ENCODE measurements around the gene RERE.
A peak's percentile ranks its signal among the peaks of the same experiment; 100 is the strongest.

The RERE gene

DNA sequence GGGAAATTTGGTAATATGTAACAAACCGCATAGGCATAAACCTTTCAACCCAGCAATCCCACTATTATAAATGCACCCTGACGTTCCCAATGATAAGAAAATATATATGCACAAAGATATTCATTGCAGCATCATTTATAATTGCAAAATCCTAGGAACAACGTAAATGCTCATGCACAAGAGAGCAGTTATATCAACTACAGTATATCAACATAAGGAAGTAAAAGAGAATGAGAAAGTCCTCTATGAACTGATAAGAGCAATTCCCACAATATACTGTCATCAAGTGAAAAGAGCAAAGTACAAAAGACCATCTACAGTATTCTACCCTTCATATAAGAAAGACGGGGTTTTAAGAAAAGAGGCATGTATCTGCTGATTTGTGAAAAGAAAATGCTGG lies 269.6 kb downstream of the RERE start:
- DNase-seq (ENCODE audit: low read depth, low spot score), result no peak

DNA sequence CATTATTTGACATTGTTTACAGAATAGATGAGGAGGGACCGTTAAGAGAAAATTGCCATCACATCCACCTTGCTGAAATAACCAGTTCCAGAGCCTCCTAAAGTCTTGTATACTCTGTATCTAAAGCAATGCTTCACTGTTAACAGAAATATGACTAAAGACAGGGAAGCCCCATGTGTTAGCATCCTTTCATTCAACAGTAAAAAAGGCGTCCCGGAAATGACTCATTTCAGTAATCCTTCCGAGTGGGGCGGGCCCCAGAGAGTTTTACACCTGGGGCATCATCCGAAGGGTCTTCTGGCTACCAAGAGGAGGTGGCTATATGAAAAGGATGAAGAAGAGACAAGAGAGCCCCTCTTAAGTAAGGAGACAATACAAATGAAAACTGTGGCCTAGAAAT lies 272.4 kb downstream of the RERE start:
- no peak for DNase-seq (ENCODE audit: low read depth, low spot score)

DNA sequence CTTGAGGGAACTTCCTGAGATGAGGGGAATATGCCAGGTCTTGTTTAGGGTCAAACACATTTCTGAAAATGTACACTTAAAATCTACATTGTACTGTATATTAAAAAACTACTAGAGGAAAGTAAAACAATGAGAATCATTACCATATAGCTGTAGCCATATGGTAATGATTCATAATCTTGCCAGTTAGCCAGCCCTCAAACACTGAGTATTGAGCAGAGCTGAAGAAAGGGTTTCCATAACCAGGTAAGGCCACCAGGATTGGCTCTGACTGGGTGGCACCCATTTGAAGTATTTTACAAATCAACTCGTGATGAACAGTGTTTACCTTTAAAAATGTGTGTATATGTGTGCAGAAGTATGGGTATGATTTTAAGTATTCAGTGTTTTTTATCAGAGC lies 272.8 kb downstream of the RERE start:
- no peak for DNase-seq (ENCODE audit: low read depth, low spot score)

DNA sequence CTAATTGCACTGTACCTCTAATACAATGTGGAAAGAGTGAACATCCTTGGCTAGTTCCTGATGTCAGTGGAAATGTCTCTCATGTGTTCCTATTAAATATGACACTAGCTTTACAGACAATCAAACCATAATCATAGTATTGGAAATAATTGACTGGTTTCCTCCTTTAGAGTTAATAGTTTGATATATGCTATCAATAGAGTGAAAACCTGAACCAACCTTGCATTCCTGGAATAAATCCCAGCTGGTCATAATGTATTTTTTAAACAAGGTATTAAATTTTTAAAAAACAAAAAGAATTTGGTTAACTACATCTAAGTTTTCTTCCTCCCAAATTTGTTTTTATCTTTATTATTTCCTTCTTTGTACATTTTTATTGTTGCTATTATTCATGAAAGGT lies 273.5 kb downstream of the RERE start:
- DNase-seq (ENCODE audit: low read depth, low spot score), result no peak

DNA sequence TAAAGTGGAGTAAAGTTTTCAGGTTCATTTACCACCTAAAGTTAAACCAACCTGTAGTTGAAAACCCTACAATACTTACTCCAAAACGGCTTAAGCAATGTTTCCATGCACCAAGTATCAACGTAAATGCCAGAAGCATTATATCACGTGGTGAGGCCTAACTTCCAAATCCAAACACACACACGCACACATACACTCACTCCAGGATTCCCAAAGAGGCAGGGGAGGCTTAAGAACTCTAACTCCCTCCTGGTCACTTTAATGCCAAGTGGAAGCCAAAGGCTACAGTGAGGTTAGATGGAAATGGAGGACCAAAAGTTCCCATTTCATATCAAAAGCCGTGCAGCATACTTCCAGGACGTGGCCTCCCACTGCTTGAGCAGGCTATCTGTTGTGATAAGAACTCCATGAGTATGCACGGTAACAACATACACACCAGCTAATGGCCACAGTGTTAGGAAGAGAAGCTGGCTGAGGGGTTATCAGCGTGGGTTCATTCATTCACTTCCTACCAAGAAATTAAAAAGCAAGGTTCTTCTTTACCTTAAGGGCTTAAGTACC lies 275.4 kb downstream of the RERE start:
- DNase-seq (ENCODE audit: low read depth, low spot score), result no peak

DNA sequence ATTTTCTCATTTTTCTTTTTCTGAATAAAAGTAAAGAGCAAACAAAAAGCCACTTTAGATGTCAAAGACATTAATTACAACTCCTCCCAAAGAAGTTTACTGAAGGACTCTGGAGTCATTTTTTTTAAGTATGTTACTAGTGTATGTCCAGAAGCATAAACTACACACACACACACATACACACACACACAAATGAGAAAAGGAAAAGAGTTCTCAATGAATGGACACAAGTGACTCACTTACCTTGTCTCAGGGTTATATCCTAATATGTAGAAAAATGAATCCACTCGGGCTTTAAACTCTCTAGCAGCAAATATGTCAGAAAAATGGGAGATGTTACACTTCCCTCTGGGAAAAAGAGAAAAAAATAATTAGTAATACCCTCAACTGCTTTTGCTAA lies 276.5 kb downstream of the RERE start:
- no peak for DNase-seq (ENCODE audit: low read depth, low spot score)

DNA sequence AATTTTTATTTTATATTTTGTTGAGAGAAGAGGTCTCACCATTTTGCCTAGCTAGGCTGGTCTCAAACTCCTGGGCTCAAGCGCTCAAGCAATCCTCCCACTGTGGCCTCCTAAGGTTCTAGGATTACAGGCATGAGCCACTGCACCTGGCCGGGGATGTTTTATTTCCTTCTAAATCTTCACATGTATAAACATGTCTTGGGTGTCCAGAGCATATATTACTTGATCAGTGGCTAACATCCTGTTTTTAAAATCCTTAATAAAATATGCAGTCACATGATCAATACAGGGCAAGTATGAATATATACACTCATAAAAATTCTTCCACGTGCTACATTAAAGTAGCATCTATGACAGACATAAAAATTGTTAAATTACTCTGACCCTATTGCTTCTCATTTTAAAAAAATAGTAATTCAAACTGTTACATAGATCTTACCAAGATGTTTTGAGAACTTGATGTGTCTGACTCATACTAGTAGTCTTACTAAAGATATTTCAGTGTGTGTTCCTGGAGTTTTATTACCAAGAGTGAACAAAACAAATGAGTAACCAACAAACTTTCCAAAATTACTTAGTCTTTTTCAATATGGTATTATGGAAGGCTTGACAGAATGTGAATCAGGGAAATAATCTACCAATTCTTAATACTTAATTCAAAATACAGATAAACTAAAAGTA lies 277.0 kb downstream of the RERE start:
- DNase-seq (ENCODE audit: low read depth, low spot score), result no peak

DNA sequence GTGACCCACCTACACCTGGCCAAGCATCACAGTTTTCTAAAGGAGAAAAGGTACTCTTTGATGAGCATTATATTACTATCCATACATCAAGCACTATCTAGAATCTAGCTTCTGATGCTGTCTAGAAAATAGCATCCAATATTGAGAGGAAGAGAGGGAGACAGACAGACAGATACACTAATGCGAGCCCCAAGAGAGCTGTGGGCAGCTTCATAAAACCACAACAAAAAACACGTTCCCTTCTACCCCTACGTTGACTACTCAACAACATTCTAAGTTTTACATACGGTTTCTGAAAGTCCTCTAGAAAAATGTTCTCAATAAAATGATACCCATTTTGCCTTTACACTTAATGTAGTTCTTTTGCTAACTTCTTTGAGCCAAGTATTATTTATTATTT lies 277.8 kb downstream of the RERE start:
- no peak for DNase-seq (ENCODE audit: low read depth, low spot score)

DNA sequence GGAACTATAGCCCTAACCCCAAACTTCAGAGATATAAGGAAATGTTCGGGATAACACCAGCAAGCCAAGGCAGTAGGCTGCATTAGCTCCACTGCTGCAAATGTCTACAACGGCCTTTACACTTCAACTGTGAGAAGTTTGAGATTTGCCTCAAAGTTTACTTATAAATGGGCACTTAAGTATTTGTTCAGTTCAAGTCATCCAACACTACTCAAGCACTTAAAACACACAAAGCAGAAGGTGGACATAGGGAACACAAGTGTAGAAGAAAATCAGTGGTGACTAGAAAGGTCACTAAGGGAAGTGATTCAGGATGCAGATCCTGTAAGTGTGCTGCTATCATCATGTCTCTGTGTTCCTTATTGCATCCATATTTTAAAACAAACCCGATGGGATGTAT lies 278.9 kb downstream of the RERE start:
- no peak for DNase-seq (ENCODE audit: low read depth, low spot score)

DNA sequence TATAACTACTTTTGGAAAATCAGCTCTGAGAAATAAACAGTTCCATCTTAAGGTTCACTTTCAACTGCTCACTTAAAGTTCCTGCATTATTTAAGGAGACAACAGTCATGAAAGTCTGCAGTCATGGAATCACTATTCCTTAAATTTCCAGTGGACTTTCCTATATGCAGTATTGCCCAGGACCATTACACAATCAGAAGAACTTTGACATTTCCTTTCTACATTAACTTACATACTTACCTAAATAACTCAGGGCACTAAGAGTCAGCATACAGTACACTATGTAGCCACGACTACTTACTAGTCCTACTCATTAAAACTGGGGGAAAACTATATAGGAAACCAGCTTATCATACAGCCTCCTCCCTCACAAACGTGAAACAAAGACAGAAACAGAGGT lies 279.4 kb downstream of the RERE start:
- DNase-seq (ENCODE audit: low read depth, low spot score), result no peak

DNA sequence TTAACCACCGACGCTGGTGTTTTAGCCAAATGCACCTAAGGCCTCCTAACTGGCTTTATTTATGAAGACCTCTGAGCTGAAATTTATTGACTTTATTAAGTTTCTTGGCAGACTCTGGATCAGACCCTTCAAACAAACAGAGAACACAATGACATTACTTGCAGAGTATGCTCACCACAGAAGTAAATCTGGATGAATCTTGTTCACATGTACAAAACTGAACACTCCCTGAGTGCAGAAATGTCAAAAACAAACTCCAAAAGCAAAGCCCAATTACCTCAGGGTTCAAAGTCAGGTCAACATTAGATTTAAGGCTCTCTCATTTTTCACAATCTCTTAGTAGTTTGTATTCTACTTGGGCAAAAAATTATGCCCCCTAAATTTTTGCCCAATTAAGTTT lies 280.9 kb downstream of the RERE start:
- no peak for DNase-seq (ENCODE audit: low read depth, low spot score)

DNA sequence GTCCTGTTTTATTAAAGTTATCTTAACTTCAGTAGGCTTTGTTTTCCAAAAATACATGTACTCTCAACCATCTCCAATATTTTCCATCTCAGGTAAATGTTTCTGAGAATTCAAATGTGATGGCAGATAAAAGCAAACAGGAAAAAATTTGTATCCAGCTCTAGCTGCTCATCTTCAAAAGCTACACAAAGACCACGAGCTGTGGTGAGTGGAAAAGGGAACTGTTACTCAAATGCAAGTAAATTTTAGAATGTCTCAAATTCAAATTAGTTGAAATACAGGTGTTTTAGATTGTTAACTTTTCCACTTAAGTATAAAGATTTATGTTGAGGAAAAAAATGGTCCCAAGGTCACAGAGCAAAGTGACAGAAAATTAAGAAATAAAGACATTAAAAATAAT lies 283.5 kb downstream of the RERE start:
- no peak for DNase-seq (ENCODE audit: low read depth, low spot score)

DNA sequence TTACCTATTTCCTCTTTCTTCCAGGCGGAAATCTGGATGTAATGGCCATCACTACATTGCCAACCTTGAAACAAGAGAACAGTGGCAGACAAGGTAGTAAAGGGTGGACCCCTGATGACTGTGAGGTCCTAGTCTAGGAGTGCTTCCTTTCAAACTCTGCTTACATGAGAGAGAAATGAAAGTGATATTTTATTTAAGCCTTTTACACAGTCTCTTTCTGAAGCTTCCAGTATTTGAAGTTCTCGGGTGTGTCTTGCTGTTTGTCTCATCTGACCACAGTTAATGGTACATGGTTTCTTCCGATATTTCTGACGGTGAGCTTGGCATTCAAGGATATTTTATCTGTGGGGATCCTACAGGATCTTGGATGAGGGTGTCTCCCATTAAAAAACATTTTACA lies 284.3 kb downstream of the RERE start:
- no peak for DNase-seq (ENCODE audit: low read depth, low spot score)

DNA sequence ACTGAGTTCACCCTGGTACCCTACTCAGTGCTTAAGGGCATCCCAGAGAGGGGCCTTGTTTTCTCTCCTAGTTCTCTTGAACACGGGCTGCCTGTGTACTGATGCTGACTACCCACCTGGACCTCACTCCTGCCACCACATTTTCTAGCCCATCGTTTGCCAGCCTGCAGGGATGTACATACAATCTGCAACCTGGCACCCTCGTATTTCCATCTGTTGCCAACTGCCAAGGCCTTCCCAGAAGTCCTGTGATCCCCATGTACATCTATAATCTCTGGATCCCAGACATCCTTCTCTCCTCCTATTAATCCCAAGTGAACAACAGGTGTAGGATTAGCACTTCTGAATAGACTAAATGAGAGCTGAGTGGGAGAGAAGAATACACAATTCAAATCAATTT lies 287.5 kb downstream of the RERE start:
- no peak for DNase-seq (ENCODE audit: low read depth, low spot score)

DNA sequence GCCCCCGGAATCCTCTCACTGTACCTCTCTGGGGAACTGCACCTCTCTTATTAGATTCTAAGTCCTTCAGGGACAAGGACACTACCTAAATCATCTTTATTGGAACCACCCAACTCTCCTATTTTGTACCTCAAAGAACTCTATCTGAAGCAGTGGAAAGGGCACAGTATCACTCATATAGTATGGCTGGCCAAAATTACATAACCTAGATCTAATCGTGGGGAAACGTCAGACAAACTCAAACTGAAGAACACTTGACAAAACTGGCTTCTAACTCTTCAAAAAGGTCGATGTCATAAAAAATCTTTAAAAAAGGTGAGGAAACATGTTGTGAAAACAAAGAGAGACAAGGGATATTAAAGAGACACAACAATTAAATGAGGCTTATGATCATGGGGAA lies 289.5 kb downstream of the RERE start:
- no peak for DNase-seq (ENCODE audit: low read depth, low spot score)

DNA sequence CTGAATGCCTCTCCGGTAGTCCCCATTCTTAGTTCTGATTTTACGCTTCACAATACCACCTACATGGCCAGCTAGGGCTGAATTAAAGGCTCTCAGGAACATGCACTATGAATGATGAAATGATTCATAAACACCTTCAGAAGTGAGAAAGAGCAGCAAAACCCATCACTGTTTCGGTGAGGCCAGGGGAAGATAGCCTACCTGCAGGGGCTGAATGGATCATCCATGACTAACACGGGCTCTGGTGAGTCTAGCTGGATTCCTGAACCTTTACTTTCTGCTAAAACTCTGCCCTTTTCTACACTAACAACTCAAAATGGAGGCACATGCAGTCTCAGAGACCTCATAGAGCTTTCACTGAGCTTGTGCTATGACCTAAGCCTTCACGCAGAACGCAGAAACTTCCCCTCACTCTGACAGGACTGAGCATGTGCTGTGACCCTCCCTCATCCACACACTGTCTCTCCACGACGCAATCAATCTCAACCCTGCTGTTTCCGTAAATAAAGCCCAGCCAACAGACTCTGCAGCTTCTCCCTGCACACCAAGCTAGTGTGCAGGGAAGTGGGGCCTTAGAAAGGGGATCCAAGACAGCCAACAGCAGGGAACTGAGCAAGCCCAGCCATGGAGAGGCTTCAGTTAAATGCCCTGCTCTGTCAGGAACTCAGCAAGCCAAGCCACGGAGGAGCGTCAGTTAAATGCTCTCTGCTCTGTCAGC lies 291.7 kb downstream of the RERE start:
- peak; percentile 96 for DNase-seq (ENCODE audit: low read depth, low spot score)

DNA sequence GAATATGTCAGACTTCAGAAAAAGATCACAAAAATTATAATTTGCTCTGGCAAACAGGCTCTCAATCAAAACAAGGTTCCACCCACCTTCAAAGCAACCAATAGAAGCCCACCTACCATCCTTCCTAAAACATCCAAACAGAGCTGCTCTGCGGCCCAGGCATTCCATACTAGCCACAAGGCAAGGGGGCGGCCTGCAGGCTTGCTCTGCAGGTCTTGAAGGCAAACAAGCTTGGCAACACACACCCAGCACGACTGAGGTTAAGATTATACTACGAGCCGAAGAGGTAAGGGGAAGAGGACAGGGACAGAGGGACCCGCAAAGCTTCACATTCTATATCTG lies 292.3 kb downstream of the RERE start:
- peak; percentile 10 for DNase-seq (ENCODE audit: low read depth, low spot score)

DNA sequence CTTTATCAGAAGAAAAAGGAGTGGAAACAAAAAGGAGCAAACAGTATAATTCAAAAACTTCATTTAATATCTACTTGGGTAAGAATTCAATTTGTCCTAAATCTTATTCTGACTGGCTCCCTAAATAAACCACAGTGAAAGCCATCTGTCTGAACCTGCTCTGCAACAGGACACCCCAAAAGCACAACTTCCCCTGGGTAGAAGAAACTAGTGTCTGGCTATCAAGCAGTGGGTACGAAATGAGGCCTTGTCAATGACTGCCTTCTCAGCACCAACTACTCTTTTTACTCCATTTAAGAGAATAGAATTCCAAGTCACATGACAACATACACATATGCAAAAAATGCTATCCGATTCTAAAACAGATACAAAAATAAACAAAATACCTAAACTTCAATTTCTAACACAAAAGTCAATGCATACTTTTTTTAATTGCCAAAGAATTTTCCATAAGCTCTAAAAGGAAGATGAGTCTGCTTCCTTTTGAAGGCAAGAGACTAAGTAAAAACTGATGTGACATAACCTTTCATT lies 292.7 kb downstream of the RERE start:
- DNase-seq (ENCODE audit: low read depth, low spot score), result no peak

DNA sequence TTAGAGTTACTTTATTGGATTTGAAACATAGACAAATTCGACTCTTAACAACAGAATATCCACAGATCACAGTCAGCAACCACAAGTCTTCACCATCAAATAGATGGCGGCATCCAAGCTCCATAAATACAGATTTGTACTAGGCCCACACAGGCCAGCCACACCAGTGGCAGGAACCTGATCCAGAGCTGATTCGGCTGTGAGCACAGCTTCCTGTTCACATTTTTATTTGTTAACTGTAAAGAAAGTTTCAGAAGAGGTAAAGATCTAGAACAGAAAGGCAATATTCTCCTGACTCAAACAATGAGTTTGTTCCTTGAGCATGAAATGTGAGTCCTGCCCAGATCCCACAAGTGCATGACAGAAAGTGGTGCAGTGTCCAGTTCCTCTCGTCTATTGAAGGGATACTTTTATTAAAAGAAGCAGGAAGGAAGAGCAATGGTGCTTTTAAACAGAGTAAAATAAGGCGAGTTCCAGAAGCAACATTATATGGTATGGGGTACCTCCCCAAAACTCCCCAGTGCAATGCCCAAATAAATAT lies 293.7 kb downstream of the RERE start:
- DNase-seq (ENCODE audit: low read depth, low spot score), result no peak

DNA sequence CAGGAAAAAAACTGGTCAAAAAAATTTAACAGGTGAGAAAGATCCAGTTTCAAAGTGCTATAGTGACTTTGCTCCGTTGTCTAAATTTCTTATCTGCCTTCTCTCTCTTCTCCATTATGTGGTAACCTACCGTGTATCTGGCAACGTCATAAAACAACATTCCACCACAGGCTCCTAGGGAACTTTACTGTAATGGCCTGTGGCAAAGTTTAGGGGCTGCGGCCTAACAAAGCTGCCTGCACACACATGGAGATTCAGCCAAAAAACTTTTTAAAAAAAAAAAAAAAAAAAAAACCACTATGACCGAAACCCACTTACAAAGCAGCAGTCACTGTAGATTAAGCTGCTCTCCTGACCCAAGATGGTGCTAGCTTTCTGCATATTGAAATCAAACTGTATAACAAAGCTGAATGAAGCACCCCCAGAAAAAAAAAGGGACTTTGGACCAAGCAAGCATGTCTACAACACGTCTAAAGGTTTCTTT lies 296.9 kb downstream of the RERE start:
- no peak for DNase-seq (ENCODE audit: low read depth, low spot score)

DNA sequence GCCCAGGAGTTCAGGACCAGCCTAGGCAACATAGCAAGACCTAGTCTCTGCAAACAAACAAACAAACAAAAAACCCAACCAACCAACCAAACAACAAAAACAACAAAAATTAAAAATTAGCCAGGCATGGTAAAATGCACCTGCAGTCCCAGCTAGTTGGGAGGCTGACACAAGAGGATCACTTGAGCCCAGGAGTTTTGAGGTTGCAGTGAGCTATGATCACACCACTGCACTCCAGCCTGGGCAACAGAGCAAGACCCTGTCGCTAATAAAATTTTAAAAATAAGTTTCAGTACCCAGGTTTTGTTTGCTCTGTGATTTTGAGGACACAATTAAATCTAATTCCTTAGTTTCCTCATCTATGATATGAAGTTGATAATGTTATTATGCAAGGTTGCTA lies 298.3 kb downstream of the RERE start:
- DNase-seq (ENCODE audit: low read depth, low spot score), result no peak

DNA sequence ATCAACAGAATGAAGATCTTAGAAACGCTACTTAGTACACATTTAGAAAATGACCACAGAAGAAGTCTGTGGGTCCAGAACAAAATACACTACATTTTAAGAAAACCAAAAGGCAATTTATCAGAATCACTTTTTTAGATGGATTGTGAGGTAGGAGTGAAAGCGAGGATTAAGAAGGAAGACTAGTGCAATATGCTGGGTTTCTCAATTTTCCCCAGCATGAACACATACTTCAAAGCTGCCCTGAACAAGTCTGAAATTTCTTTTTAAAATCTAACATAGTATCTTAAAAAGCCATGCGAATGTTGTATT lies 299.0 kb downstream of the RERE start:
- DNase-seq (ENCODE audit: low read depth, low spot score), result no peak
